GM12878 (cell line): ENCODE measurements around the gene LYRM2. TPM values are rescaled to one million over a fixed set of nuclear protein-coding genes. Genes with fewer than 3 reads are reported as not detected.
A peak's percentile ranks its signal among the peaks of the same experiment; 100 is the strongest.

ENCODE experiments used
- ATAC-seq: fragments of 200-7000 bp; cut with Tn5 transposase; 3 replicates; pipeline ENCODE4 v1.9.1; 2020; ENCODE audit warnings: mild to moderate bottlenecking, moderate library complexity
- BruUV-seq: library from RNA; stranded (reverse); fragments of 400-500 nt; replicated peaks from 2 replicates; lab custom pipeline; 2021; lab: Mats Ljungman, UMichigan
- CTCF ChIA-PET: fragments of 300-600 bp; sonication (Branson Sonifier 250); formaldehyde crosslinking; extraction: SDS; loops from one replicate; lab custom pipeline; 2021; ENCODE audit warnings: inconsistent platforms; lab: Yijun Ruan, JAX
- POLR2A ChIA-PET: fragments of 350-600 bp; formaldehyde crosslinking; extraction: SDS; loops from one replicate; lab custom pipeline; 2021; ENCODE audit warnings: inconsistent platforms; lab: Charles Lee
- RAD21 ChIA-PET: fragments of 300-600 bp; sonication (Branson Sonifier 250); formaldehyde crosslinking; loops from one replicate; lab custom pipeline; 2023; ENCODE audit warnings: antibody characterized with exemption; ENCODE audit not compliant: unreplicated experiment; lab: Charles Lee
- SMC1A ChIA-PET: fragments of 300-600 bp; sonication (Branson Sonifier 250); formaldehyde crosslinking; loops from one replicate; lab custom pipeline; 2023; ENCODE audit not compliant: unreplicated experiment, uncharacterized antibody; lab: Charles Lee
- DNase-seq: peaks from one replicate; pipeline ENCODE4 v3.0.0-alpha.2; 2011; ENCODE audit warnings: low read depth, low spot score
- FAIRE-seq: peaks from 3 replicates; lab custom pipeline; 2011; peaks lifted over from hg19 to GRCh38; lab: Jason Lieb, UNC
- H2AFZ ChIP-seq: 2 replicates; pipeline ENCODE4 v1.6.0; 2011; ENCODE audit warnings: low read depth, low read length, control low read depth; ENCODE audit not compliant: control insufficient read depth
- H3K27ac ChIP-seq: 2 replicates; pipeline ENCODE4 v1.5.1; 2011; ENCODE audit warnings: control low read depth; ENCODE audit not compliant: control insufficient read depth, insufficient read depth
- H3K27me3 ChIP-seq, 2 experiments: replicated peaks in 1 of 2; 2 replicates each; pipeline versions ENCODE4 v1.6.0 to v1.6.1; 2011; ENCODE audit warnings: low read length in 1 of 2; ENCODE audit not compliant: control insufficient read depth in 2 of 2, insufficient read depth in 2 of 2
- H3K36me3 ChIP-seq, 2 experiments: 2 replicates each; pipeline ENCODE4 v1.5.1; 2011; ENCODE audit warnings: low read length in 1 of 2; ENCODE audit not compliant: control insufficient read depth in 2 of 2, insufficient read depth in 2 of 2
- H3K4me1 ChIP-seq: 2 replicates; pipeline ENCODE4 v1.6.1; 2011; ENCODE audit warnings: mild to moderate bottlenecking, low read length, moderate library complexity, mixed read lengths; ENCODE audit not compliant: control insufficient read depth, insufficient read depth
- H3K4me2 ChIP-seq: 2 replicates; pipeline ENCODE4 v1.6.0; 2011; ENCODE audit warnings: control low read depth; ENCODE audit not compliant: control insufficient read depth, insufficient read depth
- H3K4me3 ChIP-seq: fragments of 200-600 bp; sonication (generic); 2 replicates; pipeline ENCODE4 v1.5.1; 2016
- H3K79me2 ChIP-seq: 2 replicates; pipeline ENCODE4 v1.6.0; 2011; ENCODE audit warnings: low read length; ENCODE audit not compliant: control insufficient read depth, insufficient read depth
- H3K9ac ChIP-seq: 2 replicates; pipeline ENCODE4 v1.8.0; 2011; ENCODE audit warnings: low read length, control low read depth, mixed read lengths; ENCODE audit not compliant: control insufficient read depth, insufficient read depth
- H3K9me3 ChIP-seq: replicated peaks from 3 replicates; pipeline ENCODE4 v1.5.1; 2011; ENCODE audit warnings: mild to moderate bottlenecking, low read length; ENCODE audit not compliant: control insufficient read depth, insufficient read depth
- H4K20me1 ChIP-seq: 2 replicates; pipeline ENCODE4 v1.6.0; 2011; ENCODE audit not compliant: control insufficient read depth, insufficient read depth
- BHLHE40 ChIP-seq, 2 experiments: fragments of 450-650 bp in 1 of 2; IDR thresholded peaks; 2 replicates each; pipeline ENCODE4 v1.6.1; 2011 to 2017; ENCODE audit warnings: low read depth in 2 of 2, borderline replicate concordance in 1 of 2, improper control_type of control experiment in 1 of 2, low read length in 1 of 2, mild to moderate bottlenecking in 1 of 2
- E2F8 ChIP-seq: fragments of 450-650 bp; IDR thresholded peaks from 2 replicates; pipeline ENCODE4 v1.6.1; 2018; ENCODE audit warnings: mild to moderate bottlenecking, low read depth, moderate library complexity; ENCODE audit not compliant: partially characterized antibody
- FOXK2 ChIP-seq: fragments of 450-650 bp; IDR thresholded peaks from 2 replicates; pipeline ENCODE4 v1.6.1; 2017; ENCODE audit warnings: mild to moderate bottlenecking, moderate library complexity
- KLF5 ChIP-seq: fragments of 450-650 bp; IDR thresholded peaks from 2 replicates; pipeline ENCODE4 v1.6.1; 2014; ENCODE audit warnings: mild to moderate bottlenecking; ENCODE audit not compliant: partially characterized antibody
- POLR2AphosphoS2 ChIP-seq: IDR thresholded peaks from 2 replicates; pipeline ENCODE4 v1.6.1; 2011; ENCODE audit warnings: low read depth, mild to moderate bottlenecking, low read length, improper control_type of control experiment, moderate library complexity
- RBBP5 ChIP-seq: fragments of 200-600 bp; sonication (generic); conservative IDR thresholded peaks from 2 replicates; pipeline ENCODE4 v1.6.1; 2016
- RELA ChIP-seq: fragments of 450-650 bp; IDR thresholded peaks from 2 replicates; pipeline ENCODE4 v1.8.0; 2014; ENCODE audit warnings: borderline replicate concordance; ENCODE audit not compliant: partially characterized antibody
- SUZ12 ChIP-seq: fragments of 200-600 bp; sonication (generic); IDR thresholded peaks from one replicate; pipeline ENCODE4 v1.6.1; 2018; ENCODE audit warnings: antibody characterized with exemption, mild to moderate bottlenecking; ENCODE audit not compliant: unreplicated experiment
- TARDBP ChIP-seq: IDR thresholded peaks from 2 replicates; pipeline ENCODE4 v1.6.1; 2016; ENCODE audit warnings: borderline replicate concordance
- ZBTB11 ChIP-seq: fragments of 450-650 bp; formaldehyde crosslinking; IDR thresholded peaks from 2 replicates; pipeline ENCODE4 v1.5.0; 2022; ENCODE audit warnings: mild to moderate bottlenecking, missing genetic modification characterization
- WGBS: methylation state at CpG from one replicate; pipeline ENCODE4 v1.1.6; 2016; ENCODE audit warnings: low lambda C conversion rate; ENCODE audit not compliant: insufficient replicate concordance, insufficient coverage; ENCODE audit errors: missing lambda C conversion rate; 5-methylcytosine and 5-hydroxymethylcytosine counted together
- in situ Hi-C: fragments of 300-500 bp; cut with MboI; formaldehyde crosslinking; loops from 9 replicates; pipeline ENCODE4 v1.14.3; 2018; ENCODE audit warnings: mixed read lengths
- intact Hi-C: fragments of 100-400 bp; cut with micrococcal nuclease; formaldehyde crosslinking; loops from one replicate; pipeline ENCODE4 v1.14.2; 2022; ENCODE audit not compliant: unreplicated experiment
- polyA plus RNA-seq, 11 experiments: library from polyadenylated mRNA; depleted of rRNA in 4 of 11; unstranded in 6 of 11; stranded (reverse) in 5 of 11; fragments of >200 nt; fragmentation: Nextera tagmentation in 4 of 11; fragmentation: Illumina TruSeq in 1 of 11; extraction: Ambion mirVana in 4 of 11; extraction: Trizol in 1 of 11; gene quantifications; 1 replicate in 1 of 11; 2 replicates in 10 of 11; pipeline versions ENCODE4 v1.2.1 to v1.2.3, GENCODE V29; 2011 to 2016; ENCODE audit warnings: inconsistent platforms in 2 of 11, missing spikeins in 2 of 11, low read depth in 1 of 11
- total RNA-seq, 4 experiments: library from RNA; depleted of rRNA in 3 of 4; stranded (reverse); fragments of >200 nt in 3 of 4; fragmentation: Illumina TruSeq in 1 of 4; extraction: Trizol in 1 of 4; gene quantifications; 2 replicates each; pipeline versions ENCODE4 v1.2.1 to v1.2.3, GENCODE V29; 2013 to 2021

The LYRM2 gene
- total and polyA plus RNA-seq, 10 of the 15 experiments (the other 5 are each of a cell fraction or from before 2014, with no cell fraction given) = 17.2 to 75.0 (median 30.9) TPM

DNA sequence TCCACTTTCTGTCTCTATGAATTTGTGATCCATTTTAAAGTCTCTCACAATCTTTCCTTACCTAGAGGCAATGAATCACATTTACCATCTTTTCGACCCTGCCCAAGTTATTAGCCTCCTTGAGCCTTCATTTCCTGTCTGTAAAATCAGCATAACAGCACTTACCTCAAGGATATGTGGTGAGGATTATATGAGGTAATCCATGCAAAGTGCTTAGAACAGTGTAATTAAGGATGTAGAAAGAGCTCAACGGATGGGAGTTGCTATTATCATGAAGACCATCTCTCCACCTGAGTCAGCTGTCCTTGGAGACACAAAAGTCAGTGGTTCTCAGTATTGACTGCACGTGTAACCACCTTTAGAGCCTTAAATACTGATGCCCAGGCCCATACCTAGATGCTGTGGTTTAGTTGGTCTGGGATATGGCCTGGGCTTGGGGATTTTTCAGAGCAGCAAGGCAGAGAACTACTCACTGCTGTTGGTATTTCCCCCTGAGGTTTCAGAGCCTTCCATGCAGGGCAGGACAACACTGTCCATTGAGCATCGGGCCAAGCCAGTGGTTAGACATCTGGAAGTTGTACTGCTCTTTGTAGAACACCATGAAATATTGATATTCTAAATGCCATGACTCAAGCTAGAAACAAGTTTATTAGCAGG is 55.8 kb downstream of the LYRM2 start:
- ChIA-PET RAD21 (no interaction called here), CTCF (no interaction called here)
- no peak for FAIRE-seq

GRCh38 chr6:89581689-89582088 is 56.9 kb downstream of the LYRM2 start:
- H3K36me3 ChIP-seq = no peaks in the 10 kb centered on the region
- intact Hi-C loops (no loop called here), in situ Hi-C loops (no loop called here)
- ChIA-PET SMC1A (no interaction called here), RAD21 (no interaction called here), POLR2A (no interaction called here), CTCF (no interaction called here)
- no peaks in the 10 kb centered on the region for H4K20me1 ChIP-seq
- H3K9ac ChIP-seq = no peak overlapping the region
- H3K4me2 ChIP-seq = no peak overlapping the region
- BruUV-seq = no TSS peak
- no peaks in the 10 kb centered on the region for H3K9me3 ChIP-seq
- WGBS = 56% methylated on average over 4 of the region's 4 CpGs
- FAIRE-seq (no peak), ATAC-seq (no peak), DNase-seq (no peak)
- H3K4me3 ChIP-seq = no peak overlapping the region
- H3K27me3 ChIP-seq = no peaks in the 10 kb centered on the region
- no peak overlapping the region for H2AFZ ChIP-seq
- TF ChIP-seq RBBP5 = no peak
- no peak for TF ChIP-seq TARDBP
- TF ChIP-seq SUZ12 = no peak
- TF ChIP-seq E2F8 = no peak
- TF ChIP-seq FOXK2 = no peak
- no peak for TF ChIP-seq RELA
- TF ChIP-seq ZBTB11 (CRISPR knock-in tag) = no peak
- no peak for TF ChIP-seq KLF5
- no peak overlapping the region for H3K27ac ChIP-seq
- no peaks in the 10 kb centered on the region for H3K4me1 ChIP-seq
- no peaks in the 10 kb centered on the region for H3K79me2 ChIP-seq

More for the DNA sequence above, 55.8 kb downstream of the LYRM2 start:
- SMC1A ChIA-PET = no interaction called here
- in situ Hi-C loops (no loop called here), intact Hi-C loops (no loop called here)
- H3K27me3 ChIP-seq = no peaks in the 10 kb centered on the region
- no peaks in the 10 kb centered on the region for H3K79me2 ChIP-seq
- H3K4me1 ChIP-seq = no peaks in the 10 kb centered on the region
- no peaks in the 10 kb centered on the region for H3K9me3 ChIP-seq
- no peak for TF ChIP-seq POLR2AphosphoS2
- TF ChIP-seq BHLHE40 (IDR thresholded peaks at IDR 0.05; ENCODE audit: borderline replicate concordance in 1 of 2, low read depth in 2 of 2, low read length in 1 of 2) = 0 out of 4 replicates have a peak, but pooled peaks of 1 of the 2 experiments have one; percentile 8
- DNase-seq = no peak
- H3K9ac ChIP-seq = no peak overlapping the region
- POLR2A ChIA-PET = no interaction called here
- WGBS = 36% methylated on average over 4 of the region's 4 CpGs
- H4K20me1 ChIP-seq = no peaks in the 10 kb centered on the region
- peak; percentile 63 for ATAC-seq
- no peak overlapping the region for H3K4me3 ChIP-seq
- H3K36me3 ChIP-seq = no peaks in the 10 kb centered on the region
- no peak overlapping the region for H2AFZ ChIP-seq
- H3K27ac ChIP-seq = no peak overlapping the region
- no peak overlapping the region for H3K4me2 ChIP-seq
- no TSS peak for BruUV-seq
